ENCODE measurements around the gene FARS2. TPM values are rescaled to one million over a fixed set of nuclear protein-coding genes. Genes with fewer than 3 reads are reported as not detected.

FARS2 gene
- 28.5 and 36.6 TPM in 2 replicates for total RNA-seq

- DNase-seq = peak; percentile 91
Measured at GRCh38 chr6:5260661-5261544, at the start of gene FARS2, which contains the start of gene LYRM4. FARS2 (plus strand) TSS chr6:5261513. LYRM4 (minus strand) TSS chr6:5260950; CDS start chr6:5260733, 217 bp downstream.

- DNase-seq = no peak
Measured at GRCh38 chr6:5213836-5214235, 47.5 kb upstream of the FARS2 start.

- peak; percentile 73 for DNase-seq
Measured at GRCh38 chr6:5214570-5215052, 46.7 kb upstream of the FARS2 start.

- DNase-seq = peak; percentile 46
Measured at GRCh38 chr6:5215159-5215558, 46.2 kb upstream of the FARS2 start.

GRCh38 chr6:5215799-5216198 lies 45.5 kb upstream of the FARS2 start:
- no peak for DNase-seq

GRCh38 chr6:5217356-5217755 lies 44.0 kb upstream of the FARS2 start:
- no peak for DNase-seq

- no peak for DNase-seq
Measured at GRCh38 chr6:5219011-5219691, 42.2 kb upstream of the FARS2 start.

GRCh38 chr6:5220443-5220842 lies 40.9 kb upstream of the FARS2 start:
- no peak for DNase-seq

- no peak for DNase-seq
Measured at GRCh38 chr6:5223309-5223708, 38.0 kb upstream of the FARS2 start.

GRCh38 chr6:5229356-5229755 lies 32.0 kb upstream of the FARS2 start:
- DNase-seq = no peak

- DNase-seq = no peak
Measured at GRCh38 chr6:5230081-5230480, 31.2 kb upstream of the FARS2 start.

GRCh38 chr6:5231289-5231688 lies 30.0 kb upstream of the FARS2 start:
- no peak for DNase-seq

- DNase-seq = no peak
Measured at GRCh38 chr6:5234874-5235273, 26.4 kb upstream of the FARS2 start.

- no peak for DNase-seq
Measured at GRCh38 chr6:5235830-5236229, 25.5 kb upstream of the FARS2 start.

- DNase-seq = no peak
Measured at GRCh38 chr6:5237805-5238204, 23.5 kb upstream of the FARS2 start.

GRCh38 chr6:5238336-5238735 lies 23.0 kb upstream of the FARS2 start:
- no peak for DNase-seq

- no peak for DNase-seq
Measured at GRCh38 chr6:5241252-5241651, 20.1 kb upstream of the FARS2 start.

GRCh38 chr6:5243069-5243468 lies 18.2 kb upstream of the FARS2 start:
- DNase-seq = no peak

- no peak for DNase-seq
Measured at GRCh38 chr6:5246141-5247097, 14.9 kb upstream of the FARS2 start.

GRCh38 chr6:5247201-5247600 lies 14.1 kb upstream of the FARS2 start:
- DNase-seq = no peak

GRCh38 chr6:5248302-5249098 lies 12.8 kb upstream of the FARS2 start:
- DNase-seq = no peak
